H4 (cell line): ENCODE measurements around the gene CCNJ. TPM values are rescaled to one million over a fixed set of nuclear protein-coding genes. Genes with fewer than 3 reads are reported as not detected.
A peak's percentile ranks its signal among the peaks of the same experiment; 100 is the strongest.
"Not testable (repeated sequence)": the region's sequence is repeated elsewhere in the genome, so short reads cannot be mapped to it uniquely, and the experiment has no call there.

Experiments used
- DNase-seq: peaks from one replicate; pipeline ENCODE4 v3.0.0-alpha.2; 2015; ENCODE audit warnings: low spot score
- total RNA-seq: library from RNA; depleted of rRNA; stranded (reverse); fragments of >200 nt; shearing (Covaris generic); gene quantifications from 2 replicates; pipeline ENCODE4 v1.2.3, GENCODE V29; 2014; rRNA removed

Gene CCNJ
- total RNA-seq: 5.0 and 6.6 TPM in 2 replicates

GRCh38 chr10:96043033-96043892 is at the start of gene CCNJ:
Gene CCNJ, plus strand, starts transcription at chr10:96043583. Its CDS starts 811 bp downstream, at chr10:96044394.
- DNase-seq: peak; percentile 72

DNA sequence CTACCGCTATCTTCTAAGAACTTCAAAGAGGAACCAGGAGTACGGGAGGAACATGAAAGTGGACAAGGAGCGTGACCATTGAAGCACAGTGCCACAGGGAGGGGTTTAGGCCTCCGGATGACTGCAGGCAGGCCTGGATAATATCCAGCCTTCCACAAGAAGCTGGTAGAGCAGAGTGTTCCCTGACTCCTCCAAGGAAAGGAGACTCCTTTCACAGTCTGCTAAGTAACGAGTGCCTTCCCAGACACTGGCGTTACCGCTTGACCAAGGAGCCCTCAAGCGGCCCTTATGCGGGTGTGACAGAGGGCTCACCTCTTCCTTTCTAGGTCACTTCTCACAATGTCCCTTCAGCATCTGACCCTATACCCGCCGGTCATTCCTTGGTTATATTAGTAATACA is 49.0 kb upstream of the CCNJ start:
- DNase-seq: not testable (repeated sequence)

- no peak for DNase-seq
Observed at GRCh38 chr10:95998255-95998784, 45.1 kb upstream of the CCNJ start.

GRCh38 chr10:96013956-96014355 is 29.4 kb upstream of the CCNJ start:
- no peak for DNase-seq

DNA sequence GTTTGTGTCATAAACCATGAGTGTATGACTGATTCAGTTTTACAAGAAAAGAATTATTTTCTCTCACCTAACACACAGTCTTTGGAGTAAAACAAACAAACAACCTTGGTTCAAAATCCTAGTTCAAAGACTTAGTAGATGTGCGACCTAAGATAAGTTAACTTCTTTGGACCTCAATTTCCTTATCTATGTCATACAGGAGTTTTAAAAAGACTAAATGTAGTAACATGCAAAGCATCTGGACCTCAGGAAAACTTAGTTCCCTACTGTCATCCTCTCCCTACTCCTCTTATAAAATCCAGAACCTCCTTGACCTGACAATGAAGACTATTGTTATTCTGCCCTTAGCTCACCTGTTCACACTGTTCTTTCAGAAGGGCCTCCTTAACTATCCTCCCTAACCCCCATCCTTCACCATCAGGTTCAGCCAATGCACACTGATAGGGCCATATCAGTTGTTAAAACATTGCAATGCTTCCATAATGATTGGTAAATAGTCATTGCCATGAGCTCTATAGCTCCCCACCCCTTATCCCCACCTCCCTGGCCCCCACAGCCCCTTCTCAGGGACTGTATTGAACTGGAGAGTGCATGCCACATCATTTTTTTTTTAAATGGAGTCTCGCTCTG is 28.8 kb upstream of the CCNJ start:
- DNase-seq: no peak

DNA sequence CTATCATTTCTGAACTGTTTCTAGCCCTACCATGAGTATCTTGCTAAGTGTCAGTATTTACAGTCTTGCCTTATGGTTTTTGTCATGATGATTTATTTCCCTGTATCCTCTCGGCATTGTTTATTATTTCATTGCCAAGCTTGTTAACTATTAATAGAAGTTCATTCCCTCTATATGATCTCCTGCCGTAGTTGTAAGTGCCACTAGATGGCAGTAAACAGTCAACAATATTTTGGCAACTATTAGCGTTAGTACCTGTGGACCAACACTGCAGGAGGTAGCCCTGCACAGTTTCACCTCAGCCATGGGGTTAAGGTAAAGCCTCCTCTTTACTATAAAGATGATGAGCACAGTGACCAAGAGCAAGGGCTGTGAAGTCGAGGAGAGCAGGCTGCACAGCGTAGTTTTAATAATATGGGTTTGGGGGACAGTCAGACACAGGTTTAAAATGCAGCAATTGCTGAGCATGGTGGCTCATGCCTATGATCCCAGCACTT is 26.1 kb upstream of the CCNJ start:
- peak; percentile 48 for DNase-seq

DNA sequence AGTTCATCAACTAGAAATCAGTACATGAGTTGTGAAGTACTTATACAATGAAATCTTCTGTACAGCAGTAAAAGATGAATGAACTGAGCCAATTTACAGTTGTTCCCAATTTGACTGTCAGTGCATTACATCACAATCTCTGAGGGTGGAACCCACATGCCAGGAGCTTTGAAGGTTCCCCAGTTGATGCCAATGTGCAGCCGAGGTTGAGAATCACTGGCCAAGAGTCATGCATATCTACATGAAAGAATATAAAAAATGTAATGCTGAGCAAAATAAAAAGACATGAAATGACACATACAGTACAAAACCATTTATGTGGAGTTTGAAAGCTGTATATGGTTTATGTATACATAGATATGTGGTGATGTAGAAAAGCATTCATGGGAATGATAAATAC is 22.1 kb upstream of the CCNJ start:
- no peak for DNase-seq

GRCh38 chr10:96022739-96023138 is 20.6 kb upstream of the CCNJ start:
- DNase-seq: no peak

DNA sequence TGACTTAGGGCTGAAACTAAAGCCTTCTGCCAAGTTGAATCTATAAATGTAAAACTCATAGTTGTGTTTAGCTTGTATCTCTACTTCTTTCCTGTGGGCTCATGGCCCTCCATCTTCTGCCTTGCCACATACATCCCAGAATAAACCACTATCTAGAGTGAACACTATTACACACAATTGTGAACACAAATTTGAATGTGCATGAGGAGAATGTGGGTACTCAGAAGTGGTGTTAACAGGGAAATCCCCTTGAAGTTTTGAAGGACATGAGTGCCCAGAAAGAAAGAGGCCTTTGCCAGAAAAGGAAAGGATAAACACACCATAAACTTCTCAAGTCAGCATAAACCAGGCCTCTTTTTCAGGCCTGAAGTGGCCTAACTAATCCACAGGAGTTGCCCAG is 20.2 kb upstream of the CCNJ start:
- DNase-seq: no peak

DNA sequence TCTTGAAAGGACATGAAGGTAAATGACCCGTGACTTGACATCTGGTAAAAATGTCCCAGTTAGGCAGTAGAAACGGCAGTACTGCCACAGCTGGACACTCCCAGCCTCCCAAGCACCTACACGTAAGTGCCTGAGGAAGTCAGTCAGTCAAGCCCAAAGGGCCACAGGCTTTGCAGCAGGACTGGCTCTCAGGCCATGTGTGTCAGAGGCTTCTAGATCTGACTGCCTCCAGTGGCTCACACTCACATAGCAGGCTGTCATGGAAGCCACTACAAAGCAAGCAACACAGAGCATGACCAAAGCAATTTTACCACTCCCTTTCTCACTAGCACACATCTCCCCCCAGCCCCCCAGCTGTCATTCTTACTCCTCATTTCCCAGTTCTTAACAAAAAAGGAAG is 17.8 kb upstream of the CCNJ start:
- peak; percentile 29 for DNase-seq

- DNase-seq: no peak
Observed at GRCh38 chr10:96034625-96035024, 8.8 kb upstream of the CCNJ start.

- DNase-seq: peak; percentile 6
Observed at GRCh38 chr10:96038476-96039387, 4.7 kb upstream of the CCNJ start.

- no peak for DNase-seq
Observed at GRCh38 chr10:96041146-96041545, 2.2 kb upstream of the CCNJ start.

DNA sequence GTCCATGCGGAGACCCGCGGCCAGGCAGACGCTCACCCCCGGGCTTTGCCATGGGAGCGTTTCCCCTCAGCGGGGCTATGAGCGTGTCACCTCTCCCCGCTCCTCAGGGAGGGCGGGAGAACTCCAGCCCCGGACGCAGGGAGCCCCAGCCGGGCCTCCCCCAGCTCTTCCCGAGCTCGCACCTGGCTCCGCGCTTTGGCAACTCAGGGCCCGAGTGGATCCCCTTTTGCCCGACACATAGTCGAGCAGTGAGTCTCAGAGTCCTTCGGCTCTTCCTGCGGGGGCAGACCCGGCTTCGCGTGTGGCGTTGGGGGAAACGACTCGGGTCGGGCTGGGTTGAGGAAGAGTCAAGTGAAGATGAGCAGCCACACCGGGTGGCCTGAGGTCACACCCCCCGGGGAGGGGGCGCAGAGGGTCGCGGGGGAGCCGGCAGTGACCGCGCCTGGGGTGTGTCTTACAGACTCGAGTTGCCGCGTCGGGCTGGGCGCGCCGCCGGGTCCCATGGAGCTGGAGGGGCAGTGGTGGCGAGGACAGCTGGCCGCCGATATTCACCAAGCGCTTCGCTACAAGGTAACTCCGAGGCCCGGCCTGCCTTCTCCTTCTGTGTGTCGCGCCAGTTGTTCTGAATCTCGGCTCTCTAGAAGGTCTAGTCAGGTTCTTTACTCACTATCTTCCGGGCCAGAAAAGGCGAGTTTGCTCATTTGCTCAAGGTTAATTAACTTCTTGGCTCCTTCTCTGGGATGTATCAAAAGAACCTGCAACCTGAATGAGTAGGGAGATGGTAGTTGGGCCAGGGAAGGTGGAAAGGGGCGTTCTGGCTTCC is 721 bp downstream of the CCNJ start:
- peak; percentile 9 for DNase-seq

DNA sequence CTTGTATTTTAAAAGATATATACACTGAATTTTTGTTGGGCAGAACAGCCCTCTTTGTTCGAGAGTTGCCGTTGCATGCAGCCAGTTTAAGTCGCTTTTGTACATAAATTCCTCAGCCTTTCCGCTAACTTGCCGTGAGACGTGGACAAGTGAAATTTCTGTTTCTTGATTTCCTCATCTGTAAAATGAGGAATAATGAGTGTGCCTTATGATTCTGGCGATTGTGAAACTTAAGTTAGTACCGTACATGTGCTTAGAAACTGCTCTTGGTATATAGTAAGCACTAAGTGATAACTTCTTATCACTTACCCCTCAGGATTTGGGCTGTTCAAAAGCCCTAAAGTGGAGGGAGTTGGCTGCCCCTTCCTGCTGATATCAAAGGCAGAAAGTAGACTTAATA is 1.4 kb downstream of the CCNJ start:
- peak; percentile 5 for DNase-seq

DNA sequence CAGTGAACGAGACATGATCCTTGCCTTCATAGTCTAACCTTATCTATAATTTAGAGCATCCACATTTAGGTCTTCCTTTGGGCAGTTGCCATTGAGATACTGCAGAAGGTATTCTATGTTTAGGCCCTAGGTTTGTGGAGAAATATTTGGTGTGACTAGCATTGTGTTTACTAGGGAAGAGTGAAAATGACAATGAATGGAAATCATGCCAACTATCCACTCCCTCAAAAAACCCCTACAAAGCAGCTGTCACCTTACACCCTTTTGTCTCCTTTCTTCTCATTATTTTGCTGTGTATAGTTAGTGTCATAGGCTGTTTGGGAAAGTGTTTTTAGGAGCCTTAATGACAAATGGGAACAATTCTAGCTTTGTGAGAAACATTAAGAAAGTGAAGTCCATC is 3.2 kb downstream of the CCNJ start:
- DNase-seq: no peak

DNA sequence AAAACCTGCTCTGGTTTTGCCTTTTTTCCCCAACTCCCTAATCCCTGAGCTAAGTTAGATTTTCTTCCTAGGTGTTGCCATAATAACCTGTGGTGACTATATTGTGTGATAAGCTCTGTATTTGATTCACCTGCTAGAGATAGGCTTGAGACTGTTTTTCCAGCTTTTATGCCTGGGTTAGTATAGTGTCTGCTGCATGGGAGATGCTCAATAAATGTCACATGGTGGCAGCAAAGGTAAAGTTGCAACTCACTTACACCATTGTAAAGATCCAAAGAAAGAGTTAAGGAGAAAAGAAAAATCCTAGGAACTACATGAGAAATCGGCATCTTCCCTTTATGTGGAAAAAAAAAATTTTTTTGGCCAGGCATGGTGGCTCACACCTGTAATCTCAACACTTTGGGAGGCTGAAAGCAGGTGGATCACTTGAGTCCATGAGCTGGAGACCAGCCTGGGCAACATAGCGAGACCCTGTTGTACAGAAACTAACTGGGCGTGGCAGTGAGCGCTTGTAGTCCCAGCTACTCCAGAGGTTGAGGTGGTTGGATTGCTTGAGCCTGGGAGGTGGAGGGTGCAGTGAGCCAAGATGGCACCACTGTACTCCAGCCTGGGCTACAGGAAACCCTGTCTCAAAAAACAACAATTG is 3.7 kb downstream of the CCNJ start:
- no peak for DNase-seq

DNA sequence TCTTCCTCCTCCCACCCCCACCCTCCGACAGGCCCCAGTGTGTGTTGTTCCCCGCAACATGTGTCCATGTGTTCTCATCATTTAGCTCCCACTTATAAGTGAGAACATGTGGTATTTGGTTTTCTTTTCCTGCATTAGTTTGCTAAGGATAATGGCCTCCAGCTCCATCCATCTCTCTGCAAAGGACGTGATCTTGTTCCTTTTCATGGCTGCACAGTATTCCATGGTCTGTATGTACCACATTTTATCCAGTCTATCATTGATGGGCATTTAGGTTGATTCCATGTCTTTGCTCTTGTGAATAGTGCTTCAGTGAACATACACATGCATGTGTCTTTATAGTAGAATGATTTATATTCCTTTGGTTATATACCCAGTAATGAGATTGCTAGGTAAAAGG is 4.5 kb downstream of the CCNJ start:
- not testable (repeated sequence) for DNase-seq

GRCh38 chr10:96049340-96049739 is 6.0 kb downstream of the CCNJ start:
- DNase-seq: no peak

GRCh38 chr10:96053985-96054384 is 10.6 kb downstream of the CCNJ start:
- no peak for DNase-seq
